OCI-LY7 (cell line): ENCODE results near the gene TCF15.

Source experiments
- EZH2phosphoT487 ChIP-seq: fragments of 200-600 bp; sonication (generic); IDR thresholded peaks from 2 replicates; pipeline ENCODE4 v1.6.1; 2018; ENCODE audit warnings: low read depth, borderline replicate concordance, mild to moderate bottlenecking, mixed run types, antibody characterized with exemption, low read length, moderate library complexity, mixed read lengths
- TF ChIP-seq, protein P1 (sequence below): fragments of 200-600 bp; sonication (generic); conservative IDR thresholded peaks from 2 replicates; pipeline ENCODE4 v1.5.1; 2014; ENCODE audit warnings: mild to moderate bottlenecking, antibody characterized with exemption, low read length, moderate library complexity, mixed read lengths

DNA sequence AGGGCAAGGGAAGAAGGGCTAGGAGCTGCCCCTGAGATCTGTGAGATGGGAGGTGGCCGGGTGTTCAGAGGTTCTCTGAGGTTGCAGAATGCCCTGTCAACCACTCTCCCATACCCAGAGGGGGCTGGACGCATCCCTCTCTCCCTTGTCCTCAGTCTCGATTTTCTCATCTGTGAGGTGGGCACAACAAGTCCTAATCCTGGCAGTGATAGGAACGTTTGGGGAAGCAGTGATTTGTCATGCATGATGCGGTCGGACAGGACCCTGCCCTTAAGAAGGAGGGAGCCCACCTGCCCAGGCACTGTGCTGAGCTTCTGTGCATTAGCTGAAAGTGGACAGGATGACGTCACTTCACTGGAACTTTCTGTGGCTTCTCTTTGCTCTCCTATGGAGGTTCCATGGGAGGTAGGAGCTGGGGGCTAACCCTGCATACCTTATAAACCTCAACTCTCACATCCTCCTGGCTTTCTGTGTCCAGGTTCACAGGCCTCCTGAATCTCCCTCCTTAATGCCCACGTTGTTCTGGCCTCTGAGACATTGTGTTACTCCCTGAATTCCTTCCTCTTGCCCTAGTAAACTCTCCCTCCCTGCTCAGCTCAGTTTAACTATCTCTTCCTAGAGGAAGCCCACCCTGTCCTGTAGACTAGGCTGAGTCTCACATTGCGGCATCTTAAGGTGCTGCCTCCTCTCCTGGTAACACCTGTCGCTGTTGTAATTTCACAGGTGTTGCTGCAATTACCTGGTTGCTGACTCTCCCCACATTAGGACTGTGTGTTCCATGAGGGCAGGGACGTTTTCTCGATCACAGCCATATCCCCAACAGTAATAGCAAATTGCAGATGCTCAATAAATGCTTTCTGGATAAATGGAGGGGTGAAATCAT lies 36.5 kb downstream of the TCF15 start:
- TF ChIP-seq, protein P1, sequence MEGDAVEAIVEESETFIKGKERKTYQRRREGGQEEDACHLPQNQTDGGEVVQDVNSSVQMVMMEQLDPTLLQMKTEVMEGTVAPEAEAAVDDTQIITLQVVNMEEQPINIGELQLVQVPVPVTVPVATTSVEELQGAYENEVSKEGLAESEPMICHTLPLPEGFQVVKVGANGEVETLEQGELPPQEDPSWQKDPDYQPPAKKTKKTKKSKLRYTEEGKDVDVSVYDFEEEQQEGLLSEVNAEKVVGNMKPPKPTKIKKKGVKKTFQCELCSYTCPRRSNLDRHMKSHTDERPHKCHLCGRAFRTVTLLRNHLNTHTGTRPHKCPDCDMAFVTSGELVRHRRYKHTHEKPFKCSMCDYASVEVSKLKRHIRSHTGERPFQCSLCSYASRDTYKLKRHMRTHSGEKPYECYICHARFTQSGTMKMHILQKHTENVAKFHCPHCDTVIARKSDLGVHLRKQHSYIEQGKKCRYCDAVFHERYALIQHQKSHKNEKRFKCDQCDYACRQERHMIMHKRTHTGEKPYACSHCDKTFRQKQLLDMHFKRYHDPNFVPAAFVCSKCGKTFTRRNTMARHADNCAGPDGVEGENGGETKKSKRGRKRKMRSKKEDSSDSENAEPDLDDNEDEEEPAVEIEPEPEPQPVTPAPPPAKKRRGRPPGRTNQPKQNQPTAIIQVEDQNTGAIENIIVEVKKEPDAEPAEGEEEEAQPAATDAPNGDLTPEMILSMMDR, result no peak
- TF ChIP-seq EZH2phosphoT487, result no peak
